H9 (cell line): ENCODE measurements around the gene CTSA. TPM values are rescaled to one million over a fixed set of nuclear protein-coding genes. Genes with fewer than 3 reads are reported as not detected.

ENCODE experiments used
- DNase-seq: peaks from one replicate; pipeline ENCODE4 v3.0.0-alpha.2; 2017
- H2AFZ ChIP-seq: one replicate; pipeline ENCODE4 v1.6.1; 2013; ENCODE audit warnings: mild to moderate bottlenecking, low read length, control low read depth, moderate library complexity
- H2AK5ac ChIP-seq: 2 replicates; pipeline ENCODE4 v1.6.1; 2013; ENCODE audit warnings: low read length, control low read depth, mixed read lengths; ENCODE audit not compliant: insufficient read length
- H2BK120ac ChIP-seq: one replicate; pipeline ENCODE4 v1.6.1; 2013; ENCODE audit warnings: low read depth, mild to moderate bottlenecking, low read length, control low read depth, inconsistent platforms; ENCODE audit not compliant: poor library complexity, severe bottlenecking
- H2BK12ac ChIP-seq: 2 replicates; pipeline ENCODE4 v1.6.1; 2013; ENCODE audit warnings: low read length, control low read depth, mixed read lengths, low read depth; ENCODE audit not compliant: insufficient read length
- H2BK15ac ChIP-seq: 2 replicates; pipeline ENCODE4 v1.6.1; 2013; ENCODE audit warnings: low read depth, low read length, control low read depth
- H2BK20ac ChIP-seq: one replicate; pipeline ENCODE4 v1.6.1; 2013; ENCODE audit warnings: low read depth, mild to moderate bottlenecking, low read length, control low read depth, inconsistent platforms; ENCODE audit not compliant: poor library complexity, severe bottlenecking
- H2BK5ac ChIP-seq: 2 replicates; pipeline ENCODE4 v1.6.1; 2013; ENCODE audit warnings: low read length, control low read depth, mixed read lengths; ENCODE audit not compliant: insufficient read length
- H3K14ac ChIP-seq: 2 replicates; pipeline ENCODE4 v1.6.1; 2013; ENCODE audit warnings: low read length, control low read depth; ENCODE audit not compliant: insufficient read depth
- H3K18ac ChIP-seq: 2 replicates; pipeline ENCODE4 v1.6.1; 2013; ENCODE audit warnings: low read depth, mild to moderate bottlenecking, mixed read lengths, low read length, control low read depth; ENCODE audit not compliant: insufficient read length
- H3K23ac ChIP-seq: 2 replicates; pipeline ENCODE4 v1.6.1; 2013; ENCODE audit warnings: low read length, control low read depth, mixed read lengths, low read depth; ENCODE audit not compliant: insufficient read length
- H3K23me2 ChIP-seq: 2 replicates; pipeline ENCODE4 v1.6.1; 2013; ENCODE audit warnings: low read depth, mild to moderate bottlenecking, mixed read lengths, low read length, control low read depth; ENCODE audit not compliant: insufficient read length, poor library complexity, severe bottlenecking
- H3K27ac ChIP-seq: 2 replicates; pipeline ENCODE4 v1.5.1; 2013; ENCODE audit warnings: low read length, control low read depth, mixed read lengths, low read depth; ENCODE audit not compliant: insufficient read length
- H3K27me3 ChIP-seq: 2 replicates; pipeline ENCODE4 v1.6.1; 2013; ENCODE audit warnings: low read length, control low read depth, inconsistent platforms; ENCODE audit not compliant: insufficient read depth
- H3K4ac ChIP-seq: 2 replicates; pipeline ENCODE4 v1.6.1; 2013; ENCODE audit warnings: low read depth, mild to moderate bottlenecking, control low read depth, inconsistent platforms, low read length, moderate library complexity
- H3K4me1 ChIP-seq: 2 replicates; pipeline ENCODE4 v1.6.1; 2013; ENCODE audit warnings: low read length, control low read depth, inconsistent platforms; ENCODE audit not compliant: insufficient read depth
- H3K4me2 ChIP-seq: 2 replicates; pipeline ENCODE4 v1.6.1; 2013; ENCODE audit warnings: low read length, control low read depth, mixed read lengths; ENCODE audit not compliant: insufficient read length, insufficient read depth
- H3K56ac ChIP-seq: 2 replicates; pipeline ENCODE4 v1.6.1; 2013; ENCODE audit warnings: low read depth, mild to moderate bottlenecking, mixed read lengths, low read length, control low read depth; ENCODE audit not compliant: insufficient read length
- H3K79me1 ChIP-seq: 2 replicates; pipeline ENCODE4 v1.6.1; 2013; ENCODE audit warnings: low read depth, mild to moderate bottlenecking, moderate library complexity, low read length, control low read depth, inconsistent platforms; ENCODE audit not compliant: insufficient read depth, poor library complexity, severe bottlenecking
- H3K79me2 ChIP-seq: 2 replicates; pipeline ENCODE4 v1.6.1; 2013; ENCODE audit warnings: low read length, control low read depth, inconsistent platforms; ENCODE audit not compliant: insufficient read depth
- H3K9ac ChIP-seq: 2 replicates; pipeline ENCODE4 v1.6.1; 2013; ENCODE audit warnings: low read length, control low read depth, mixed read lengths; ENCODE audit not compliant: insufficient read length; ENCODE audit errors: extremely low read depth
- H3K9me3 ChIP-seq: one replicate; pipeline ENCODE4 v1.6.1; 2013; ENCODE audit warnings: low read depth, low read length, inconsistent platforms; ENCODE audit not compliant: control insufficient read depth
- H3T11ph ChIP-seq: one replicate; pipeline ENCODE4 v1.6.1; 2013; ENCODE audit warnings: mild to moderate bottlenecking, low read length, control low read depth, inconsistent platforms
- H4K20me1 ChIP-seq: one replicate; pipeline ENCODE4 v1.6.1; 2013; ENCODE audit not compliant: control insufficient read depth, insufficient read length, insufficient read depth
- H4K5ac ChIP-seq: 2 replicates; pipeline ENCODE4 v1.6.1; 2013; ENCODE audit warnings: low read depth, mild to moderate bottlenecking, mixed read lengths, low read length, control low read depth; ENCODE audit not compliant: insufficient read length
- H4K8ac ChIP-seq: replicated peaks from 2 replicates; pipeline ENCODE4 v1.6.1; 2013; ENCODE audit warnings: low read length, control low read depth, mixed read lengths, low read depth; ENCODE audit not compliant: insufficient read length
- H4K91ac ChIP-seq: 2 replicates; pipeline ENCODE4 v1.6.1; 2013; ENCODE audit warnings: low read depth, mild to moderate bottlenecking, moderate library complexity, mixed read lengths, low read length, control low read depth; ENCODE audit not compliant: insufficient read length
- H3K27ac Mint-ChIP-seq, 3 experiments: 2 replicates in 2 of 3; 3 replicates in 1 of 3; pipeline ENCODE4 v1.8.0; 2020 to 2021; ENCODE audit warnings: mixed read lengths in 3 of 3, mild to moderate bottlenecking in 1 of 3, moderate library complexity in 1 of 3
- H3K27me3 Mint-ChIP-seq: 2 replicates; pipeline ENCODE4 v1.8.0; 2021; ENCODE audit warnings: low read depth, mild to moderate bottlenecking, moderate library complexity, mixed read lengths
- H3K36me3 Mint-ChIP-seq, 3 experiments: 2 replicates in 2 of 3; 3 replicates in 1 of 3; pipeline ENCODE4 v1.8.0; 2020 to 2021; ENCODE audit warnings: low read depth in 3 of 3, mixed read lengths in 3 of 3; ENCODE audit not compliant: insufficient read depth in 1 of 3
- H3K4me1 Mint-ChIP-seq, 2 experiments: 2 replicates each; pipeline ENCODE4 v1.8.0; 2020; ENCODE audit warnings: mixed read lengths in 2 of 2
- H3K4me3 Mint-ChIP-seq, 2 experiments: 2 replicates in 1 of 2; 3 replicates in 1 of 2; pipeline ENCODE4 v1.8.0; 2020 to 2021; ENCODE audit warnings: mild to moderate bottlenecking in 2 of 2, mixed read lengths in 2 of 2, moderate library complexity in 1 of 2
- H3K9me3 Mint-ChIP-seq, 2 experiments: 2 replicates in 1 of 2; 3 replicates in 1 of 2; pipeline ENCODE4 v1.8.0; 2020; ENCODE audit warnings: mild to moderate bottlenecking in 2 of 2, mixed read lengths in 2 of 2, moderate library complexity in 1 of 2
- CTCF ChIP-seq: fragments of 200-600 bp; sonication (generic); conservative IDR thresholded peaks from 3 replicates; pipeline ENCODE4 v1.8.0; 2021; ENCODE audit warnings: antibody characterized with exemption, mild to moderate bottlenecking
- WGBS: extraction: QIAGEN DNeasy Blood & Tissue Kit; methylation state at CpG from one replicate; pipeline ENCODE4 v1.1.7; 2013; ENCODE audit warnings: missing lambda C conversion rate, low lambda C conversion rate, mixed read lengths; ENCODE audit not compliant: insufficient read length; ENCODE audit errors: extremely low coverage; 5-methylcytosine and 5-hydroxymethylcytosine counted together
- total RNA-seq: library from RNA; stranded (reverse); gene quantifications from 2 replicates; pipeline ENCODE4 v1.2.1, GENCODE V29; 2021

The CTSA gene
- total RNA-seq, 1 experiment from 2014 or later, result 64.4 TPM

GRCh38 chr20:45859916-45860315 is 31.2 kb upstream of the CTSA start:
- H3K79me1 ChIP-seq, result no peaks in the 10 kb centered on the region
- Mint-ChIP-seq H3K4me3 (no peak overlapping the region), H3K4me1 (peaks cover 32 to 35% of the 10 kb centered on the region in 2 experiments), H3K9me3 (no peaks in the 10 kb centered on the region), H3K27ac (no peak overlapping the region), H3K27me3 (no peaks in the 10 kb centered on the region), H3K36me3 (peaks cover 2 to 7% (median 3%) of the 10 kb centered on the region in 3 experiments; a peak in 3 of 7 replicates)
- WGBS, result no CpG with 5 or more reads among the region's 5 CpGs
- no peak overlapping the region for H3K56ac ChIP-seq
- H2BK20ac ChIP-seq, result no peak overlapping the region
- H2AK5ac ChIP-seq, result no peak overlapping the region
- no peak overlapping the region for H2BK5ac ChIP-seq
- no peak overlapping the region for H4K8ac ChIP-seq
- no peaks in the 10 kb centered on the region for H3K27me3 ChIP-seq
- peaks cover 3% of the 10 kb centered on the region; the same call in 1 of the 2 replicates for H3K79me2 ChIP-seq
- no peak for DNase-seq
- no peak overlapping the region for H3K14ac ChIP-seq
- H3K4me1 ChIP-seq, result peaks cover 5% of the 10 kb centered on the region; the same call in 1 of the 2 replicates
- no peak overlapping the region for H3K9ac ChIP-seq
- no peak overlapping the region for H2BK15ac ChIP-seq
- H3K4me2 ChIP-seq, result no peak overlapping the region
- no peak overlapping the region for H2AFZ ChIP-seq
- no peak overlapping the region for H2BK12ac ChIP-seq
- H4K20me1 ChIP-seq, result peaks cover 2% of the 10 kb centered on the region
- H3T11ph ChIP-seq, result no peak overlapping the region
- no peak overlapping the region for H2BK120ac ChIP-seq
- H3K27ac ChIP-seq, result no peak overlapping the region
- peaks cover 5% of the 10 kb centered on the region for H3K23me2 ChIP-seq
- no peak for TF ChIP-seq CTCF
- H3K4ac ChIP-seq, result no peak overlapping the region
- H3K18ac ChIP-seq, result no peak overlapping the region
- no peak overlapping the region for H3K23ac ChIP-seq
- H4K91ac ChIP-seq, result no peak overlapping the region
- no peaks in the 10 kb centered on the region for H3K9me3 ChIP-seq
- H4K5ac ChIP-seq, result no peak overlapping the region
